H1 (cell line): ENCODE data around the gene ABCG1. TPM values are rescaled to one million over a fixed set of nuclear protein-coding genes. Genes with fewer than 3 reads are reported as not detected.

ENCODE experiments used
- CTBP2 ChIP-seq: IDR thresholded peaks from 2 replicates; pipeline ENCODE4 v1.7.0; 2011; ENCODE audit warnings: borderline replicate concordance, mild to moderate bottlenecking, moderate library complexity, mixed read lengths, low read length; ENCODE audit not compliant: insufficient read depth, insufficient read length
- POLR2AphosphoS5 ChIP-seq: IDR thresholded peaks from 2 replicates; pipeline ENCODE4 v1.6.1; 2011; ENCODE audit warnings: low read depth, low read length
- RAD21 ChIP-seq, 2 experiments: IDR thresholded peaks in 1 of 2; conservative IDR thresholded peaks in 1 of 2; 2 replicates each; pipeline ENCODE4 v1.6.1; 2011; ENCODE audit warnings: low read depth in 2 of 2, low read length in 2 of 2, improper control_type of control experiment in 1 of 2, inconsistent platforms in 1 of 2, mild to moderate bottlenecking in 1 of 2, moderate library complexity in 1 of 2
- TAF1 ChIP-seq: IDR thresholded peaks from 2 replicates; pipeline ENCODE4 v1.6.1; 2011; ENCODE audit warnings: mild to moderate bottlenecking, low read depth, low read length
- TEAD4 ChIP-seq: IDR thresholded peaks from 2 replicates; pipeline ENCODE4 v1.6.1; 2012; ENCODE audit warnings: low read depth, low read length, inconsistent platforms, mixed read lengths
- polyA plus RNA-seq, 7 experiments: library from polyadenylated mRNA; depleted of rRNA in 3 of 7; stranded (reverse) in 5 of 7; unstranded in 2 of 7; fragments of >200 nt in 5 of 7; fragments of 200-250 nt in 2 of 7; gene quantifications; 1 replicate in 5 of 7; 2 replicates in 1 of 7; 4 replicates in 1 of 7; pipeline versions ENCODE4 v1.2.1 to v1.2.3, GENCODE V29; 2011 to 2013; ENCODE audit warnings: missing spikeins in 2 of 7, mixed read lengths in 2 of 7
- total RNA-seq: library from RNA; stranded (reverse); fragmentation: NEBNext Ultra II Directional; extraction: Animal tissue kit (Norgen Biotek cat#: 25700); gene quantifications from 2 replicates; pipeline ENCODE4 v1.2.1, GENCODE V29; 2021

ABCG1 gene
- total and polyA plus RNA-seq, 2 of the 8 experiments (the other 6 are each of a cell fraction or from before 2014, with no cell fraction given), result 2.1 to 4.0 TPM

GRCh38 chr21:42321845-42322244 is 102.9 kb downstream of the ABCG1 start (continued):
- TF ChIP-seq RAD21 (IDR thresholded peaks at IDR 0.05 in 1 of 2, conservative IDR thresholded peaks at IDR 0.05 in 1 of 2; ENCODE audit: low read depth in 2 of 2, low read length in 2 of 2), result no peak
- no peak for TF ChIP-seq CTBP2
- no peak for TF ChIP-seq TEAD4
- TF ChIP-seq TAF1, result no peak
- no peak for TF ChIP-seq POLR2AphosphoS5
